Eye (tissue), 1 donor: Measurements from ENCODE around the gene CETN3.

Source experiments
- DNase-seq: peaks from one replicate; pipeline ENCODE4 v3.0.0-alpha.2; 2015

Gene CETN3

GRCh38 chr5:90409318-90410177 is at the start of gene CETN3:
CETN3 (minus strand) TSS chr5:90409756; CDS start chr5:90409661, 95 bp downstream.
- DNase-seq: peak; percentile 99

- DNase-seq: no peak
Observed at GRCh38 chr5:90446961-90447360, 37.4 kb upstream of the CETN3 start.

GRCh38 chr5:90440644-90441043 is 31.1 kb upstream of the CETN3 start:
- DNase-seq: no peak

- no peak for DNase-seq
Observed at GRCh38 chr5:90438100-90438499, 28.5 kb upstream of the CETN3 start.

GRCh38 chr5:90437663-90438062 is 28.1 kb upstream of the CETN3 start:
- no peak for DNase-seq

- DNase-seq: peak; percentile 40
Observed at GRCh38 chr5:90434116-90434714, 24.7 kb upstream of the CETN3 start.

GRCh38 chr5:90424245-90424644 is 14.7 kb upstream of the CETN3 start:
- no peak for DNase-seq

- no peak for DNase-seq
Observed at GRCh38 chr5:90421136-90421535, 11.6 kb upstream of the CETN3 start.

GRCh38 chr5:90418214-90418613 is 8.7 kb upstream of the CETN3 start:
- no peak for DNase-seq

GRCh38 chr5:90410178-90410762 is 714 bp upstream of the CETN3 start:
- DNase-seq: no peak

- no peak for DNase-seq
Observed at GRCh38 chr5:90408571-90409317, 812 bp downstream of the CETN3 start.

- DNase-seq: no peak
Observed at GRCh38 chr5:90406466-90406865, 3.1 kb downstream of the CETN3 start.

GRCh38 chr5:90402521-90403255 is 6.9 kb downstream of the CETN3 start:
- no peak for DNase-seq

- DNase-seq: no peak
Observed at GRCh38 chr5:90399251-90399650, 10.3 kb downstream of the CETN3 start.

- peak; percentile 12 for DNase-seq
Observed at GRCh38 chr5:90398726-90399125, 10.8 kb downstream of the CETN3 start.

GRCh38 chr5:90395005-90395404 is 14.6 kb downstream of the CETN3 start:
- DNase-seq: no peak

GRCh38 chr5:90390928-90391327 is 18.6 kb downstream of the CETN3 start:
- DNase-seq: no peak

GRCh38 chr5:90390326-90390725 is 19.2 kb downstream of the CETN3 start:
- DNase-seq: no peak

GRCh38 chr5:90387508-90387907 is 22.0 kb downstream of the CETN3 start:
- DNase-seq: no peak

GRCh38 chr5:90386099-90386710 is 23.4 kb downstream of the CETN3 start:
- DNase-seq: peak; percentile 49

GRCh38 chr5:90384389-90384788 is 25.2 kb downstream of the CETN3 start:
- no peak for DNase-seq

- no peak for DNase-seq
Observed at GRCh38 chr5:90383903-90384302, 25.7 kb downstream of the CETN3 start.
